ENCODE measurements around the gene MYLK.

DNA sequence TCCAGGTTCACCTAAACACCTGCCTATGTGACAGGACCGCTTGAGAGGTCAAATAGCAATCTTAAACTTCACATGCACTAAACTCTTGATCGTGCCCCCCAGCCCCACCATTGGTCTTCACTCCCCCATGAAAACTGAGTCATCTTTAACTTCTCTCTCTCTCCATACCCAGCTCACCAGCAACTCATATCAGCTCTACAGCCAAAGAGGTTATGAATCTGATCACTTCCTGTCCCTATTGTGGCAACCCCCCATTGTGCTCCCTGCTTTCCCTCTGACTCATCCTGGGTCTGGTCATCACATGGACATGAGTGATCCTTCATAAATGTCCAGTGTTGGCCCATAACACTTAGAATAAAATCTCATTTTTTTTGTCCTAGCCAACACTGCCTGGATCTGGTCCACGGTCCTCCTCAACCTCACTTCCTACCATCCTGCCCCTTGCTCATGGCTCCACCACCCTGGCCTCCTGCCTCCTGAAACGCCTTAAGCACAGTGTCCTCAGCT lies 195.8 kb downstream of the MYLK start:
- TF ChIP-seq, protein P1, sequence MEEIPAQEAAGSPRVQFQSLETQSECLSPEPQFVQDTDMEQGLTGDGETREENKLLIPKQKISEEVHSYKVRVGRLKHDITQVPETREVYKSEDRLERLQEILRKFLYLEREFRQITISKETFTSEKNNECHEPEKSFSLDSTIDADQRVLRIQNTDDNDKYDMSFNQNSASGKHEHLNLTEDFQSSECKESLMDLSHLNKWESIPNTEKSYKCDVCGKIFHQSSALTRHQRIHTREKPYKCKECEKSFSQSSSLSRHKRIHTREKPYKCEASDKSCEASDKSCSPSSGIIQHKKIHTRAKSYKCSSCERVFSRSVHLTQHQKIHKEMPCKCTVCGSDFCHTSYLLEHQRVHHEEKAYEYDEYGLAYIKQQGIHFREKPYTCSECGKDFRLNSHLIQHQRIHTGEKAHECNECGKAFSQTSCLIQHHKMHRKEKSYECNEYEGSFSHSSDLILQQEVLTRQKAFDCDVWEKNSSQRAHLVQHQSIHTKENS (CRISPR knock-in tag; IDR thresholded peaks at IDR 0.05) = no peak
- no peak for TF ChIP-seq KDM5B (IDR thresholded peaks at IDR 0.05; ENCODE audit: insufficient replicate concordance, low read depth, low read length)
- no peak for TF ChIP-seq MEF2A (IDR thresholded peaks at IDR 0.05; ENCODE audit: control insufficient read depth, low read depth, low read length)
- TF ChIP-seq RAD51 (IDR thresholded peaks at IDR 0.05; ENCODE audit: borderline replicate concordance, low read depth) = no peak
- TF ChIP-seq NFE2L1 (tag; IDR thresholded peaks at IDR 0.05; ENCODE audit: borderline replicate concordance, low read depth) = no peak
- TF ChIP-seq SMAD1 (IDR thresholded peaks at IDR 0.05; ENCODE audit: low read depth, low read length, partially characterized antibody) = no peak
- no peak for TF ChIP-seq ZKSCAN8 (CRISPR knock-in tag; IDR thresholded peaks at IDR 0.05)
- TF ChIP-seq ZNF644 (tag; IDR thresholded peaks at IDR 0.05; ENCODE audit: low read depth) = no peak
- no peak for TF ChIP-seq YY1 (IDR thresholded peaks at IDR 0.05; ENCODE audit: borderline replicate concordance in 1 of 3, control insufficient read depth in 1 of 3, extremely low read depth in 1 of 3, insufficient read depth in 3 of 3, insufficient read length in 1 of 3, insufficient replicate concordance in 2 of 3, low read depth in 1 of 3, low read length in 2 of 3)

All from K562 (cell line).